Activated CD4-positive, CD25-positive, alpha-beta regulatory T cell treated with anti-CD3 and anti-CD28 coated beads, Interleukin-2, amount 50 U/mL, for 24 hours (primary cell): Measurements from ENCODE around the gene CFAP61.
"Not testable (repeated sequence)": the region's sequence is repeated elsewhere in the genome, so short reads cannot be mapped to it uniquely, and the experiment has no call there.

Experiments used
- ATAC-seq, 2 donors: fragments of 150-1000 bp; cut with Tn5 transposase; one replicate each; pipeline ENCODE4 v1.10.0; 2021; ENCODE audit warnings: mild to moderate bottlenecking in 1 of 2, moderate library complexity in 1 of 2

Gene CFAP61

GRCh38 chr20:20338133-20338730 is 285.9 kb downstream of the CFAP61 start:
- ATAC-seq, result no peak

GRCh38 chr20:20340443-20340842 is 288.1 kb downstream of the CFAP61 start:
- no peak for ATAC-seq

- ATAC-seq, result no peak
Measured at GRCh38 chr20:20341371-20341770, 289.0 kb downstream of the CFAP61 start.

GRCh38 chr20:20342066-20342465 is 289.7 kb downstream of the CFAP61 start:
- no peak for ATAC-seq

GRCh38 chr20:20343932-20344331 is 291.6 kb downstream of the CFAP61 start:
- no peak for ATAC-seq

GRCh38 chr20:20344476-20344875 is 292.1 kb downstream of the CFAP61 start:
- no peak for ATAC-seq

GRCh38 chr20:20353576-20353975 is 301.2 kb downstream of the CFAP61 start:
- peak; percentile 28 to 43 for ATAC-seq

- ATAC-seq, result not testable (repeated sequence)
Measured at GRCh38 chr20:20355503-20355902, 303.2 kb downstream of the CFAP61 start.

- ATAC-seq, result no peak
Measured at GRCh38 chr20:20358801-20359200, 306.5 kb downstream of the CFAP61 start.

- ATAC-seq, result peak in 1 of 2 donors; percentile 63
Measured at GRCh38 chr20:20359628-20360027, 307.3 kb downstream of the CFAP61 start.

GRCh38 chr20:20360464-20360863 is 308.1 kb downstream of the CFAP61 start:
- ATAC-seq, result no peak

- no peak for ATAC-seq
Measured at GRCh38 chr20:20362774-20363433, 310.6 kb downstream of the CFAP61 start.

GRCh38 chr20:20363434-20363798 is 311.1 kb downstream of the CFAP61 start:
- ATAC-seq, result no peak

GRCh38 chr20:20363799-20364592 is 311.7 kb downstream of the CFAP61 start:
- no peak for ATAC-seq

GRCh38 chr20:20364593-20365479 is 312.5 kb downstream of the CFAP61 start:
- ATAC-seq, result no peak

- no peak for ATAC-seq
Measured at GRCh38 chr20:20365480-20366161, 313.3 kb downstream of the CFAP61 start.

GRCh38 chr20:20366551-20366875 is 314.2 kb downstream of the CFAP61 start:
- no peak for ATAC-seq

- ATAC-seq, result no peak
Measured at GRCh38 chr20:20366876-20367574, 314.7 kb downstream of the CFAP61 start.

GRCh38 chr20:20367575-20368417 is 315.5 kb downstream of the CFAP61 start, which contains the start of gene INSM1:
TSS of gene INSM1 (plus strand) at chr20:20368104. CDS start at chr20:20368268, 164 bp downstream.
- no peak for ATAC-seq

- ATAC-seq, result no peak
Measured at GRCh38 chr20:20368418-20369249, 316.3 kb downstream of the CFAP61 start.
